ENCODE measurements around the gene IFT81.

- TF ChIP-seq POLR2AphosphoS5 (IDR thresholded peaks at IDR 0.05): no peak
- TF ChIP-seq CTCF (IDR thresholded peaks at IDR 0.05): no peak
- TF ChIP-seq POLR2A (IDR thresholded peaks at IDR 0.05): no peak
- TF ChIP-seq EP300 (IDR thresholded peaks at IDR 0.05): no peak
Observed at GRCh38 chr12:110165540-110166159, 41.5 kb downstream of the IFT81 start.
